Common myeloid progenitor, CD34-positive (primary cell): Measurements from ENCODE around the gene THSD7B.

Experiments used
- CTCF ChIA-PET: fragments of 350-600 bp; sonication (Branson Sonifier 250); formaldehyde crosslinking; loops from one replicate; lab custom pipeline; 2021; ENCODE audit warnings: antibody characterized with exemption; lab: Charles Lee
- POLR2A ChIA-PET: fragments of 350-600 bp; sonication (Branson Sonifier 250); formaldehyde crosslinking; loops from one replicate; lab custom pipeline; 2021; ENCODE audit warnings: antibody characterized with exemption; lab: Charles Lee
- DNase-seq, 3 donors: peaks; one replicate each; pipeline versions ENCODE4 v3.0.0 to v3.0.0-alpha.2; 2013
- H3K27ac ChIP-seq, 2 experiments: 1 replicate in 1 of 2; 2 replicates in 1 of 2; pipeline ENCODE4 v1.7.0; 2013; ENCODE audit warnings: inconsistent platforms in 2 of 2, low read length in 2 of 2, mild to moderate bottlenecking in 2 of 2, low read depth in 1 of 2, moderate library complexity in 1 of 2; ENCODE audit not compliant: severe bottlenecking in 2 of 2, insufficient read depth in 1 of 2, poor library complexity in 1 of 2
- H3K27me3 ChIP-seq, 5 experiments: replicated peaks in 2 of 5; 1 replicate in 3 of 5; 2 replicates in 2 of 5; pipeline versions ENCODE4 v1.6.1 to v1.7.0; 2013; ENCODE audit warnings: low read length in 4 of 5, mild to moderate bottlenecking in 2 of 5, moderate library complexity in 2 of 5, inconsistent platforms in 1 of 5; ENCODE audit not compliant: insufficient read depth in 5 of 5, control insufficient read depth in 4 of 5
- H3K36me3 ChIP-seq, 4 experiments: 1 replicate in 2 of 4; 2 replicates in 2 of 4; pipeline versions ENCODE4 v1.6.1 to v1.7.0; 2013; ENCODE audit warnings: low read length in 3 of 4, control low read depth in 1 of 4, mild to moderate bottlenecking in 1 of 4; ENCODE audit not compliant: control insufficient read depth in 4 of 4, insufficient read depth in 4 of 4
- H3K4me1 ChIP-seq, 4 experiments: 1 replicate in 3 of 4; 2 replicates in 1 of 4; pipeline versions ENCODE4 v1.6.1 to v1.7.1; 2013; ENCODE audit warnings: low read length in 3 of 4, mild to moderate bottlenecking in 3 of 4, control low read depth in 1 of 4, inconsistent platforms in 1 of 4, moderate library complexity in 1 of 4; ENCODE audit not compliant: control insufficient read depth in 4 of 4, insufficient read depth in 4 of 4; ENCODE audit errors: control extremely low read depth in 1 of 4
- H3K4me3 ChIP-seq, 7 experiments: 1 replicate in 4 of 7; 2 replicates in 3 of 7; pipeline versions ENCODE4 v1.5.1 to v1.7.0; 2013; ENCODE audit warnings: mild to moderate bottlenecking in 7 of 7, low read length in 6 of 7, moderate library complexity in 6 of 7, inconsistent platforms in 2 of 7, low read depth in 2 of 7, control low read depth in 1 of 7; ENCODE audit not compliant: insufficient read depth in 4 of 7, control insufficient read depth in 1 of 7; ENCODE audit errors: extremely low read depth in 1 of 7
- H3K9me3 ChIP-seq, 5 experiments: 1 replicate in 4 of 5; 2 replicates in 1 of 5; pipeline versions ENCODE4 v1.6.1 to v1.7.1; 2013; ENCODE audit warnings: low read length in 4 of 5, mild to moderate bottlenecking in 2 of 5, inconsistent platforms in 1 of 5, low read depth in 1 of 5, moderate library complexity in 1 of 5; ENCODE audit not compliant: control insufficient read depth in 4 of 5, insufficient read depth in 2 of 5; ENCODE audit errors: control extremely low read depth in 1 of 5
- WGBS: methylation state at CpG from one replicate; pipeline ENCODE4 v1.1.5; 2013; ENCODE audit not compliant: insufficient coverage; 5-methylcytosine and 5-hydroxymethylcytosine counted together

THSD7B gene

GRCh38 chr2:137715731-137716191 is 950.4 kb downstream of the THSD7B start:
- ChIA-PET CTCF (no interaction called here), POLR2A (no interaction called here)
- Histone ChIP-seq H3K36me3 (no peaks in the 10 kb centered on the region), H3K4me1 (no peaks in the 10 kb centered on the region), H3K27ac (no peak overlapping the region), H3K27me3 (no peaks in the 10 kb centered on the region), H3K9me3 (peaks cover 0 to 2% (median 0%) of the 10 kb centered on the region in 5 experiments), H3K4me3 (no peak overlapping the region)
- no peak for DNase-seq
- WGBS: 96% methylated on average over 15 of the region's 17 CpGs

- Histone ChIP-seq H3K36me3 (no peaks in the 10 kb centered on the region), H3K27me3 (no peaks in the 10 kb centered on the region), H3K4me1 (no peaks in the 10 kb centered on the region), H3K4me3 (no peak overlapping the region), H3K9me3 (peaks cover 0 to 2% (median 0%) of the 10 kb centered on the region in 5 experiments), H3K27ac (no peak overlapping the region)
- CTCF ChIA-PET: no interaction called here
- WGBS: 100% methylated on average over 2 of the region's 3 CpGs
- no peak for DNase-seq
- POLR2A ChIA-PET: no interaction called here
Measured at GRCh38 chr2:137718786-137719185, 953.4 kb downstream of the THSD7B start.

GRCh38 chr2:137721733-137722132 is 956.4 kb downstream of the THSD7B start:
- no peaks in the 10 kb centered on the region for H3K36me3 ChIP-seq
- H3K27me3 ChIP-seq: no peaks in the 10 kb centered on the region
- ChIA-PET CTCF (no interaction called here), POLR2A (no interaction called here)
- DNase-seq: no peak
- no peaks in the 10 kb centered on the region for H3K4me1 ChIP-seq
- no peak overlapping the region for H3K27ac ChIP-seq
- no peak overlapping the region for H3K4me3 ChIP-seq
- WGBS: no CpG with 5 or more reads among the region's 1 CpG
- peaks cover 0 to 2% (median 0%) of the 10 kb centered on the region in 5 experiments for H3K9me3 ChIP-seq

GRCh38 chr2:137724912-137725311 is 959.6 kb downstream of the THSD7B start:
- 100% methylated on average over 1 of the region's 2 CpGs for WGBS
- POLR2A ChIA-PET: interaction anchor here (0.6 kb wide), 1 partner anchor 1673 kb away, joined by 4 read pairs; no protein-coding TSS in a partner anchor
- H3K27ac ChIP-seq: no peak overlapping the region
- CTCF ChIA-PET: no interaction called here
- H3K36me3 ChIP-seq: no peaks in the 10 kb centered on the region
- no peak for DNase-seq
- peaks cover 0 to 1% (median 0%) of the 10 kb centered on the region in 5 experiments for H3K9me3 ChIP-seq
- no peak overlapping the region for H3K4me3 ChIP-seq
- no peaks in the 10 kb centered on the region for H3K27me3 ChIP-seq
- no peaks in the 10 kb centered on the region for H3K4me1 ChIP-seq
